ENCODE measurements around the gene UCHL1.

The UCHL1 gene

GRCh38 chr4:41256740-41257256, at the start of gene UCHL1:
TSS of gene UCHL1 (plus strand) at chr4:41256928. CDS start at chr4:41256977, 49 bp downstream.
- DNase-seq = peak; percentile 91 to 96

GRCh38 chr4:41207291-41207831, 49.4 kb upstream of the UCHL1 start:
- DNase-seq = no peak

- DNase-seq = no peak
Observed at GRCh38 chr4:41209187-41209586, 47.5 kb upstream of the UCHL1 start.

- no peak for DNase-seq
Observed at GRCh38 chr4:41209901-41210300, 46.8 kb upstream of the UCHL1 start.

GRCh38 chr4:41211951-41212615, 44.6 kb upstream of the UCHL1 start:
- no peak for DNase-seq

GRCh38 chr4:41212616-41213203, 44.0 kb upstream of the UCHL1 start:
- peak; percentile 14 to 67 for DNase-seq

- peak in 1 of 2 experiments; percentile 63 for DNase-seq
Observed at GRCh38 chr4:41213625-41214135, 43.0 kb upstream of the UCHL1 start.

- peak; percentile 97 to 98 for DNase-seq
Observed at GRCh38 chr4:41214136-41214824, 42.4 kb upstream of the UCHL1 start, which contains the start of gene APBB2. TSS of gene APBB2 (minus strand) at chr4:41214542. CDS start at chr4:41033254, 181,288 bp downstream.

- DNase-seq = no peak
Observed at GRCh38 chr4:41214825-41215146, 41.9 kb upstream of the UCHL1 start.

GRCh38 chr4:41215155-41215554, 41.6 kb upstream of the UCHL1 start:
- DNase-seq = no peak

GRCh38 chr4:41215969-41216293, 40.8 kb upstream of the UCHL1 start:
- no peak for DNase-seq

- DNase-seq = peak; percentile 62 to 90
Observed at GRCh38 chr4:41216294-41217019, 40.3 kb upstream of the UCHL1 start.

GRCh38 chr4:41217020-41217333, 39.8 kb upstream of the UCHL1 start:
- DNase-seq = no peak

GRCh38 chr4:41217374-41217773, 39.4 kb upstream of the UCHL1 start:
- no peak for DNase-seq

- peak; percentile 44 to 78 for DNase-seq
Observed at GRCh38 chr4:41218703-41219102, 38.0 kb upstream of the UCHL1 start.

- DNase-seq = no peak
Observed at GRCh38 chr4:41219421-41219950, 37.2 kb upstream of the UCHL1 start.

- no peak for DNase-seq
Observed at GRCh38 chr4:41221850-41222645, 34.7 kb upstream of the UCHL1 start.

- no peak for DNase-seq
Observed at GRCh38 chr4:41227902-41228301, 28.8 kb upstream of the UCHL1 start.

- DNase-seq = no peak
Observed at GRCh38 chr4:41232406-41232805, 24.3 kb upstream of the UCHL1 start.

- DNase-seq = no peak
Observed at GRCh38 chr4:41232856-41233255, 23.9 kb upstream of the UCHL1 start.

- no peak for DNase-seq
Observed at GRCh38 chr4:41236032-41236431, 20.7 kb upstream of the UCHL1 start.

- no peak for DNase-seq
Observed at GRCh38 chr4:41236508-41236907, 20.2 kb upstream of the UCHL1 start.
